ENCODE results near the gene GALNT18.

Gene GALNT18

DNA sequence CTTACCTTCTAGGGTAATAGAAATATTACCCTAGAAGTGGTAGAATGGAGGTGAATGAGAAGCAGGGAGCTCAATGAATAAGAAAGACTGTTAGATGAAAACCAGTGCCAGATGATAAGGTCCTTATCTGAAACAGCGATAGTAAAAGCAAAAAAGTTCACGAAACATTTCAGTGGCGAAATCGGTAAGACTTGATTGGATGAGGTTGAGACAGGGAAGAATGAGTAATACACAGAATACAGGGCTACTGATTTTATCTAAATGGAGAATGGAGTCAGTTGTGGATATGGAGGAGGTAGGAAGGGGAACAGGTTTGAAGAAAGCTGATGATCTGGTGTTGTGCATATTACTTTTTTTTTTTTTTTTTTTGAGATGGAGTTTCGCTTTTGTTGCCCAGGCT is 96.5 kb downstream of the GALNT18 start:
- DNase-seq: no peak

- no peak for DNase-seq
These were observed 97.3 kb downstream of the GALNT18 start for GRCh38 chr11:11524436-11525061.

GRCh38 chr11:11522591-11522990 is 99.2 kb downstream of the GALNT18 start:
- no peak for DNase-seq

DNA sequence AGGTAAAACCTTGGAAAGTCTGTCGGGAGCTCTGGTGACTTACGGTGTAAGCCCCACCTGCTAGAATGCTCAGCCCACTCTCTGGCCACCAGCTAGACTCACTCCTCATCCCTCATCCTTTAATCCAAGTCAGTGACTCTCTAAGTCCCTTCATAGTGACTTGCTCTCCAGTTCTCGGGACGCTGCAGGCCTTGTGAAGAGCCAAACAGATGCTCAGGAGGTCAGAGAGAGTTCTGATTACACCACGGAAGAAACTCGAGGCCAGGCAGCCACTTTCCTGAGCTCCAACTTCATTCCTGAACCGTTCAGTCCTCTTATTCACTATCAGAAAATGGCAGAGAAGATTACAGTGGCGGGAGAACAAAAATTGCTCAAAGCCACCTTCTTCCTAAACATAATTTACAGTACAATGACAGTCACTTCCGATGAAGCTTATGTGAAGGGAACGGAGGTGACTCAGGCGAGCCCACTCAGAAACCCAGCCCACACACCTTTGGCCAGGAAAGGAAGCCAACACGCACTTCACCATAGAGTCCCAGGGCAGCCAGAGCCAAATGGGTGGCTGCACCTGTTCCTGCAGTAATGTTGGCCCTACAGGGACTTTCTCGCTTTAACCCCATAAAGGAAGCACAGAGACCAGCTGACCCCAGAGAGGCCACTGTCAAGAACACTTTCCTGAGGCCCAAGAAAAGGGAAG is 100.4 kb downstream of the GALNT18 start:
- DNase-seq: no peak

DNA sequence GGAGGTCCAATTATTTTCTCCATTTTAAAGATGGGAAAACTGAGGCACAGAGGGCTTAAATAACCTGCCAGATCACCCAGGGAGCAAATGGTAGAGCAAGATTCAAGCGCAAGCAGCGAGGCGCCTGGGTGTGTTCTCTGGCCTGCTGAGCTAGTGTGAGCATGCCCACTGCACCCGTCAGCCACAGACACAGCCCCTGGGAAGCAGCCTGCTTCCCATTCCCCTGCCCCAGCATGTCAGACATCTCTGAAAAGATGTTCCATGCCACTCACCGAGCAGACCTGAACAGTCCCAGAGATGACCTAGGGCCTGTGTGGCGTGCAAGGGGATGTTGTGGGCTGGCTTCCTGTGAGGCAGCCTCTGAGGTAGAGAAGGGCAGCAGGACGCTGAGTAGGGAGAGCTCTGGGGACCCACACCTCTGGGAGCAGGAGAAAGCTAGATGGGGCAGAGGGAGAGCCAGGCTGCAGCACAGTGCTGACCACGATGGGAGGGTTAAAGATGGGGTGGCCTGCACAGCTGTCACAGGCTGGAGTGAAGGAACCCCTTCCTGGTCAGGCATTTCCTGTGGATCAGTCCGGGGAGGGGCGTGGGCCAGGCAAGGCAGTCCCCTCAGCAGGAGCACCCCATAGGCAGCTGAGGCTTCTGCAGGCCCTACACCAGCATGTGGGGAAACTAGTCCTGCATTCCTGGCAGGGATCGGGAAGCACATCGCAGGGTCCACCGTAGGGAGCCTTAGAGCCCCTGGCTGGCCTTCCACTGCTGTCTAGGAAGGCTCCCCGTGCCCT is 101.4 kb downstream of the GALNT18 start:
- no peak for DNase-seq

DNA sequence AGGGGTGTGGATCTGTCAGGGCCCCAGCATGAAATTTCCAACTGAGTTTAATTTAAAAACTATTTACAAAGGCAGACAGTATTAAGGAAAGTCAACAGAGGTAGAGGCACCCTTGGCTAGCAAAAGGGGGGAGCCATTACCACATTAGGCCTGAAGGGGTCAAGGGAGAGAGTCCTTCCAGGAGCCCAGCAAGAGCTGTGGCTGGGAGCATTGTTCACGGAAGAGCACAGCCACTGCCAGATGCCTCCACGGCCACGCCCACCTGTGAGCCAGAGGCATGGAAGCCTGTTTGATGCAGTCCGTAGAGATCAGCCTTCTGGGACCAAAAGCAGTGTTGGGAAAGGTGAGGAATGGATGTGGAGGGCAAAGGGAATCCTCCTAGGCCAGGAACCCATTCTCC is 102.6 kb downstream of the GALNT18 start:
- no peak for DNase-seq

DNA sequence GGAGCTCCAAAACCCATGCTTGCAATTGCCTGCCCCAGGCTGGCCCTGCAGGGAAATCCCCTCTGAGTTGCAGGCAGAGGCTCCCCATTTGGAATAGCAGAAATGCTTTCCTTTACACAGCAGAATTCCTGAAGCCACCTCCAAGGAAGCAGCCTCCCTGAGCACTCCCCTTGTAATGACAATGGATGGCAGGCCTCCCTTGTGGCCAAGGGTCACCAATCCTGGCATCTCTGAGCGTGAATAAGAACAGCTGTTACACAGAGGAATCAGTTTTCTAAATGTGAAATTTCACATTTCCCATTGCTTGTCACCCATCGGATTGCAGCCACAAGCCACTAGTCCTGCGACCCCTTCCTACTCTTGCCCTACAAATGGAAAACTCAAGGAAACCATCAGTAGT is 107.6 kb downstream of the GALNT18 start:
- DNase-seq: no peak

DNA sequence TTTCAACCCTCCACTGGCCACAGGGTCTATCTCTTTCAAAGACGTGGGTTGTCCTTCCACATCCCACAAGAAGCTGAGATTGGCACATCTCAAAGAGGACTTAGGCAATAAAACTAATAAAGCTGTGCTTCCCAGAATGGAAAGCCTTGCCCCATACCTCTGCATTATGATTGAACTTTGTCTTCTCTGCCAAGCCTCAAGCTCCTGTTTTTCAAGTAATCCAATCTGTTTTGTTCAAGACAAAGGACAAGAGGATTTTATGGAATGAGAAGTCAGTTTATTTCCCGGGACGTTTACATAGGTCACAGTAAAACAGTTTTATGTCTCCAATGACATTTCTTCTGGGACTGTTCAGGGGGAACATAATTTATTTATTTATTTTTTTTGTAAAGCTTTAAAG is 108.4 kb downstream of the GALNT18 start:
- DNase-seq: peak; percentile 4

DNA sequence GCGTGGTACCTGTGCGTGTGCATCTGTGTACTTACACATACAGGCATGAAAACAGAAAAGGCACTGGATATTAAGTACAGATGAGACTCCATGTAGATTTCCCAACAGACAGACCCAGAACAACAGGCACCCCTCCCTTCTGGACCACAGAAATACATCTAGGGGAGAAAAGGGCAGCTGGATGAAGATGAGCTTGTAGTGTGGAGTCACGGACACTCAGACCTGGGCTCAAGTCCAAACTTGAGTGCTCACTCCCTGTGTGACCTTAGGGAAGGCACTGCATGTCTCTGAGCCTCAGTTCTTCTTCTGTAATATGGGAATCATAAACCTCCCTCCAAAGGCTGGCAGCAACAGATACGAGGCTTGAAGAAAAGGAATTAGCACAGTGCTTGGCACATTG is 108.9 kb downstream of the GALNT18 start:
- DNase-seq: no peak

DNA sequence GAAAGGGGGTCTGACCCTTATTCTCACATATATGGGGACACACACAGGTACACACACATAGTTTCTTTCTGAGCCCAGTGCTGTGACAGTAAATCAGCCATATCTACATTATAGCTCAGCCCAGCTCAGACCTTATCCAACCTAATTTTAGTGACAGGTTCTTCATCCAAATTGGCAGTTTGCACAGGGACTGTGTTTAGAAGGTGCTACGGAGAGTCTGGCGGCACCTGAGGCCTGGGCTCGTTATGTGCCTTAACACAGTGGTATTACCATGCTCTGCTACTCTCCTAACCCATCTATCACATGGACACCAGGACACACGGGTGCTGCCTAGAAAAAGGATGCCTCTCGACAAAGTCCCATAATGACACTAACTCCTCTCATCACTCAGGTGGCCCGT is 109.3 kb downstream of the GALNT18 start:
- DNase-seq: no peak

- DNase-seq: no peak
These were observed 109.7 kb downstream of the GALNT18 start for GRCh38 chr11:11512090-11512489.

DNA sequence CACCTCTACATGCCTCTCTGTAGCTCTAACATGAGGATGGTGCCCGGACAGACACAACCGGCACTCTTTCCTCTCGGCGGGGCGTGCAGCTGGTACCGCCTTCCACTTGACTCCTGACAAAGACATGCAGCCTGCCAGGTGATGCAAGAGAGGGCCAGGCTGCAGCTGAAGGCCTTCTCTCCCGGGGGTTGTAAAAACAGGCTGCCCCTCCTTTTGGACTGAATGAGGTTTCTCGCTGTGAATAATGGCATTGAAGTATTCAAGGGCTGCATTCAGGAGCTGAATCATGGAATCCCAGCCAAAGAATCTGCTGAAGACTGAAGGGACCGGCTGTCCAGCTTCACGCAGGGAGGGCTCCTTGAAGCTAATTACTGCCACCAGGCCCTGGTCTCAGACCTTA is 110.9 kb downstream of the GALNT18 start:
- DNase-seq: peak; percentile 42

DNA sequence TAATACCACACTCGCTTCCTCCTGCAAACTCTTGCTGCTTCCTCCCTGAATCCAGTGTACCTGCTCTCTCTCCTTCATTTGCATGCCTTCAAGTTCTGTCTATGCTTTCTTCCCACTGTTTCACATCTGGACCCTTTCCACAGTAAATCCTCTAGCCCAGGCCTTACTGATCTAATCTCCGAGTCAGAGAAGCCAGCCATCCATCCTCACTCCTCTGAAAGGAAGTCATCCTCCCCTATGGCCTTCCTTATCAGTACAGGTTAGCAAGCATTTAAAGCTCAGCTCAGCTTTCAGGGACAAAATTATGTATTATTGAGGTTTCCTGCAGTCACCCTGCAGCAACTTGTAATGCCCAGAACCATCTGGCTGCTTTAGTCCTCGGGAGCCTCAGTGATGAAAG is 116.1 kb downstream of the GALNT18 start:
- no peak for DNase-seq

GRCh38 chr11:11505190-11505589 is 116.6 kb downstream of the GALNT18 start:
- DNase-seq: no peak

DNA sequence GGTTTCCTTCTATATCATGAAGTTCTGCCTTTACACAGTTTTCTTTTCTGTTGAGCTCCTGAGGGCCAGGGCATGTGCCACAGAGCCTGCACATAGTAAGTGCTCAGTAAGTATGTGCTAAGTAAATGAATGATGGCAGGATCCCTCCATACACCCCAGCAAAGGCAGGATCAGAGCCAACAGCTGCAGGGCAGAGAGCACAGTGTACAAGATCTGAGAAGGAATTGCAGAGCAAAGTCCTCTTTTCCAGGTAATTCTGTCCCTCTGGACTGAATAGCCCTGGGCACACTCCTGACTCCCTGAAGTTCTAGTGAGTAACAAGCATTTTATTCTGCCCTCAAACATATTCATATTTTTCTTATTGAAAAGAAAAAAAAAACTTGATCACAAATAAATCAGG is 117.7 kb downstream of the GALNT18 start:
- DNase-seq: no peak

DNA sequence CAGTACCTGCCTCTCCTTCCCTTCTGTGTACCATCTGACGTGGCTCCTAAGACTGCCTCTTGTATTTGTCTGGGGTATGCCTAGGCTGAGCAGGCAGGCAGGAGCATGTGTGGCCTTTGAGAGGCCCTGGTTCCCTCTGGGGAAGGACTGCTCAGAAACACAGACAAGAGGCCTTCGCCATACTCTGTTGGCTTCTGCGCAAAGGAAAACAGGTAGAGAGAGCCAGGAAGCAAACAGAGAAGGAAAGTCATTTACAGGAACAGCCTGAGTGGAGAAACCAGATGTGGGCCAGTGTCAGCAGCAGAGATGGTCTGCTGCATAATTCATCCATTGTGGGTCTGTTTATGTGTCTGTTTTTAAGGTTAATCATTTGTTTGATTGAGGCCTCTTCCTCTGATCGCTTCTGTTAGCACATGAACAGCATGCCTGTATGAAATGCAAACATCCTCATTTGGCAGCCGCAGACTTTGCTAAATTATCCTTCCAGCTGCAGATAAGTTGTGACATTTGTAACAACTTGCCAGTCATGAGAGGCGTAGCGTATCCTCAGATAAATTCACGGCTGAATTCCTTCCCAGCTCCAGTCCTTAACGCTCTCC is 119.4 kb downstream of the GALNT18 start:
- DNase-seq: no peak

GRCh38 chr11:11501546-11502262 is 120.1 kb downstream of the GALNT18 start:
- no peak for DNase-seq

- no peak for DNase-seq
These were observed 120.9 kb downstream of the GALNT18 start for GRCh38 chr11:11500744-11501487.

DNA sequence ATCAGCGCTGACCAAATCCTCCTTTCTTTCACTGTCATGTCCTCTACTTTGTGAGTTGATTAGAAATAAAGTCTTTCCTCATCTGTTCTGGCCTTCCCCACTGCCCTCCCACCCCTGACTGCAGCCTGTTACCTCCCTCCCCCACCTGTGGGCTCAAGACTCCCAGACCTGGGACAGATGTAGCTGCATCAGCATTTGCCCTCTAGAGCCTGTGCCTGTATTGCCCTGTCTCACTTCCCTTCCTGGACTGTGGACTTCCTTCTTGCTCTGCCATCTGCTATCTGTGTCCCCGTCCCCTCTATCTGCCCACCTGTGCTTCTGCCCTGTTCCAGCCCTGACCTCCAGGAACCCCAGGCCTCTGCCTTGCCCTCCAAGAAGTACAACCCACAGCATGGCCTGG is 122.5 kb downstream of the GALNT18 start:
- no peak for DNase-seq

- DNase-seq: no peak
These were observed 123.6 kb downstream of the GALNT18 start for GRCh38 chr11:11498195-11498594.

- DNase-seq: no peak
These were observed 124.9 kb downstream of the GALNT18 start for GRCh38 chr11:11496879-11497278.

DNA sequence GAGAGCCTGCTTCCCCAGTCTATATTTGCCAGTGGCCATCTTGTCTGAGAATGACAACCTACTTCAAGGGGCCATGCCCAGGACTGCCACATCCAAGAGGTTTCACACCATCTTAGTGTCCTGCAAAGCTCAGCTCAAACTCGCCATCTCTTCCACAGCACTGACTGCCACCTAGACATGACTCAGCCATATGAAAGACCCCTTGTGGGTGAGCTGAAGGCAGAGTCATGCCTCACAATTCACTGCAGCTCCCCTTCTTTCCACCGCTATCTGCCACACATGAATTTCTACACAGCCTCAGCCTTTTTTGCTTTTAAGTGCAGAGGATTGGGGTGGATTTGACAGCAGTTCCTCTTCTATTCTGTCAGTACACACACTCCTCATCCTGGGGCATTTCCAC is 127.5 kb downstream of the GALNT18 start:
- no peak for DNase-seq
